Measurements from ENCODE around the gene ZNF557.

The ZNF557 gene

DNA sequence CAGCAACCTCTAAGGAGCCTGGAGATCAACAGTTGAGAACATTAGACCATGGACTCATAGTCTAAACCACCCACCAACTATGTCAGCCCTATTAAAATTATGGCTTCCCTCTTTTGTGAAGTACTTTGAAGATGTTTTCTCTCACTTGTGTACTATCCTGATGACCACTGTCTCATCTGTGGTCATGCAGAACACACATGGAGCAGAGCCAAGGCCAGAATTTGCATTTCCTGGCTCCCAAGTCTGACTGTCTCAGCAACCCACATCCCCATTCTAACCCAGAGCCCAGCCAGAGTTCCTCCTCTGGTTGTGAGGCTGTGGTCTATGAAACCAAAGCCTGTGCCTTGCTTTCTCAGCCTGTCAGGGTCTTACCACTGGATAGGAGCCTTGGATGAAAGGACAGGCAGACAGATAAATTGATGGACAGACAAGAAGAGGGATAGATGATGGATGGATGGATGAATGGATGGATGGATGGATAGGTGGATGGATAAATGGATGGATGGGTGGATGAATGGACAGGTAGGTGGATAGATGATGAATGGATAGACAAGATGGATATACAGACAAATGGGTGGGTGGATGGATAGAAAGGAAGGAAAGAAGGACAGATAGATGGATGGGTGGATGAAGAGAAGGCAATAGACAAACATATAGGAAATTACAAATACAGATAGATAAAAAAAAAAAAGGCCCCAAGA lies 35.4 kb downstream of the ZNF557 start:
- Histone ChIP-seq H3K4me1 (ENCODE audit: control insufficient read depth, insufficient read depth, low read depth, low read length) (no peaks in the 10 kb centered on the region), H3K23ac (ENCODE audit: low read length in 2 of 2) (no peak overlapping the region), H2AFZ (ENCODE audit: low read depth, low read length) (no peak overlapping the region), H2BK5ac (ENCODE audit: low read depth, low read length, poor library complexity, severe bottlenecking) (no peak overlapping the region), H3K4me3 (ENCODE audit: insufficient read depth in 1 of 2, low read depth in 1 of 2, low read length in 2 of 2) (no peak overlapping the region), H4K8ac (ENCODE audit: low read length) (no peak overlapping the region), H3K9me3 (ENCODE audit: control insufficient read depth, low read length) (peaks cover 4% of the 10 kb centered on the region), H3K36me3 (ENCODE audit: control insufficient read depth in 1 of 2, insufficient read depth in 2 of 2, low read depth in 1 of 2, low read length in 2 of 2) (no peaks in the 10 kb centered on the region), H2AK5ac (ENCODE audit: low read length, severe bottlenecking) (no peak overlapping the region), H3K79me1 (replicated peaks; ENCODE audit: low read length, poor library complexity, severe bottlenecking) (no peaks in the 10 kb centered on the region), H2BK15ac (ENCODE audit: low read depth, poor library complexity, severe bottlenecking) (no peak overlapping the region), H3K9ac (ENCODE audit: low read length) (no peak overlapping the region), H2BK120ac (ENCODE audit: low read depth, low read length) (no peak overlapping the region), H3K4me2 (ENCODE audit: low read length, poor library complexity, severe bottlenecking) (no peak overlapping the region), H2BK12ac (ENCODE audit: low read length in 2 of 2) (no peak overlapping the region), H3K27me3 (ENCODE audit: control insufficient read depth in 1 of 2, insufficient read depth in 1 of 2, low read length in 2 of 2) (peaks cover 4 to 8% of the 10 kb centered on the region in 2 experiments), H3K4ac (ENCODE audit: low read depth in 1 of 2, low read length in 2 of 2) (no peak overlapping the region), H3K14ac (ENCODE audit: low read length in 2 of 2) (no peak overlapping the region), H3K27ac (ENCODE audit: low read length, poor library complexity, severe bottlenecking) (no peak overlapping the region), H3K18ac (ENCODE audit: low read depth in 1 of 2, low read length in 2 of 2) (no peak overlapping the region), H4K91ac (ENCODE audit: low read length) (no peak overlapping the region)
- no peak for DNase-seq

DNA sequence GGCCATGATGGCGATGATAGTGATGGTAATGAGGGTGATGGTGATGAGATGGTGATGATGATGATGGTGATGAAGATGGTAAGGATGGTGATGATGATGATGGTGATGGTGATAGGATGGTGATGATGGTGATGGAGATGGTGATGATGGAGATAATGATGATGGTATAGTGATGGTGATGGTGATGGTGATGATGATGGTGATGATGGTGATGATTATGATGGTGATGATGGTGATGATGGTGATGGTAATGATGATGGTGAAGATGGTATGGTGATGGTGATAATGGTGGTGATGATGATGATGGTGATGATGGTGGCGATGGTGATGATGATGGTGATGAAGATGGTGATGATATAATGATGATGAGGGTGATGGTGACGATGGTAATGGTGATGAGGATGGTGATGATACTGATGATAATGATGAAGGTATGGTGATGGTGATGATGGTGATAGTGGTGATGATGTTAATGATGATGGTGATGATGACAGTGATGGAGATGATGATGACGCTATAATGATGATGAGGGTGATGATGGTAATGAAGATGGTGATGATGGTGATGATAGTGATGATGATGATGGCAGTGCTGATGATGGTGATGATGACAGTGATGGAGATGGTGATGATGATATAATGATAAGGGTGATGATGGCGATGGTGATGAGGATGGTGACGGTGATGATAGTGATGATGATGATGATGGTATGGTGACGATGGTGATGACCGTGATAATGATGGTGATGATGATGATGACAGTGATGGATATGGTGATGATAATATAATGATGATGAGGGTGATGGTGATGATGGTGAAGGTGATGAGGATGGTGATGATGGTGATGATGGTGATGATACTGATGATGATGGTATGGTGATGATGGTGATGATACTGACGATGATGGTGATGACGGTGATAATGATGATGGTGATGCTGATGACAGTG lies 37.5 kb downstream of the ZNF557 start:
- WGBS, result 80% methylated on average over 10 of the region's 10 CpGs
- DNase-seq, result no peak
- H2BK120ac ChIP-seq (ENCODE audit: low read depth, low read length), result no peak overlapping the region
- H3K4ac ChIP-seq (ENCODE audit: low read depth in 1 of 2, low read length in 2 of 2), result no peak overlapping the region
- H3K79me1 ChIP-seq (replicated peaks; ENCODE audit: low read length, poor library complexity, severe bottlenecking), result no peaks in the 10 kb centered on the region
- no peaks in the 10 kb centered on the region for H3K36me3 ChIP-seq (ENCODE audit: control insufficient read depth in 1 of 2, insufficient read depth in 2 of 2, low read depth in 1 of 2, low read length in 2 of 2)
- H4K8ac ChIP-seq (ENCODE audit: low read length), result no peak overlapping the region
- no peak overlapping the region for H3K4me3 ChIP-seq (ENCODE audit: insufficient read depth in 1 of 2, low read depth in 1 of 2, low read length in 2 of 2)
- no peak overlapping the region for H3K27ac ChIP-seq (ENCODE audit: low read length, poor library complexity, severe bottlenecking)
- no peak overlapping the region for H2AFZ ChIP-seq (ENCODE audit: low read depth, low read length)
- peaks cover 4 to 8% of the 10 kb centered on the region in 2 experiments for H3K27me3 ChIP-seq (ENCODE audit: control insufficient read depth in 1 of 2, insufficient read depth in 1 of 2, low read length in 2 of 2)
- H4K91ac ChIP-seq (ENCODE audit: low read length), result peak overlapping the region; percentile 18
- H2BK12ac ChIP-seq (ENCODE audit: low read length in 2 of 2), result no peak overlapping the region
- H3K23ac ChIP-seq (ENCODE audit: low read length in 2 of 2), result no peak overlapping the region
- H3K18ac ChIP-seq (ENCODE audit: low read depth in 1 of 2, low read length in 2 of 2), result no peak overlapping the region
- no peak overlapping the region for H2AK5ac ChIP-seq (ENCODE audit: low read length, severe bottlenecking)
- no peak overlapping the region for H3K9ac ChIP-seq (ENCODE audit: low read length)
- H2BK5ac ChIP-seq (ENCODE audit: low read depth, low read length, poor library complexity, severe bottlenecking), result no peak overlapping the region
- no peak overlapping the region for H3K14ac ChIP-seq (ENCODE audit: low read length in 2 of 2)
- H3K4me2 ChIP-seq (ENCODE audit: low read length, poor library complexity, severe bottlenecking), result no peak overlapping the region
- H2BK15ac ChIP-seq (ENCODE audit: low read depth, poor library complexity, severe bottlenecking), result no peak overlapping the region
- peaks cover 4% of the 10 kb centered on the region for H3K9me3 ChIP-seq (ENCODE audit: control insufficient read depth, low read length)
- H3K4me1 ChIP-seq (ENCODE audit: control insufficient read depth, insufficient read depth, low read depth, low read length), result no peaks in the 10 kb centered on the region

DNA sequence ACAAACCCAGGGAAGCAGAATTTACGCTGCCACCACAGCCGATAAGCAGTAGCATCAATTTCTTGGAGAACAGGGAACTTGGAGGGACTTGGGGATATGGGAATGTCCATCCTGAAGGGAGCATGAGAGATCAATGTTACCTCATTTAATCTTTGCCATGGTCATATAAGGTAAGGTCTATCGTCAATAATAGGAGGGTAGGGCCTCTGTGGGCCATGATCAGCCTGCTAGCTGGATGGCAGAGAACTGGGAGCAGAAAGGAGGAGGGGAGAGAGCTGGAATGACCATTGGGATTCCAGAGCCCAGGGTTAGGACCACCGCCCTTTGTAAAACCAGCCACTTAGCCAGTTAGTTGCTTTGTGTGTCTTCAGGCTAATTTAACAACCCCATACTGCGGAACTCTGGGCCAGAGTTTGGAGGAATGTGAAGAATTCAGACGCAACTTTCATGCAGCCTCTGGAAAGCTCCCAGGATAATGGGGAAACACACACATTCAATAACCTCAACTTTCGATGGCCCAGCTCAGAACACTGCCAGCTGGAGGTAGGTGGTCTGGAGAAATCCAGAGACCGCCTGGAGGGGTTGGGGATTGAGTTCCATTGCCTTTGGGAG lies 40.3 kb downstream of the ZNF557 start:
- H3K4me2 ChIP-seq (ENCODE audit: low read length, poor library complexity, severe bottlenecking), result no peak overlapping the region
- H2BK5ac ChIP-seq (ENCODE audit: low read depth, low read length, poor library complexity, severe bottlenecking), result no peak overlapping the region
- no peak overlapping the region for H3K9ac ChIP-seq (ENCODE audit: low read length)
- 81% methylated on average over 4 of the region's 8 CpGs for WGBS
- no peak overlapping the region for H3K4ac ChIP-seq (ENCODE audit: low read depth in 1 of 2, low read length in 2 of 2)
- no peak overlapping the region for H2BK120ac ChIP-seq (ENCODE audit: low read depth, low read length)
- peaks cover 0 to 4% of the 10 kb centered on the region in 2 experiments for H3K27me3 ChIP-seq (ENCODE audit: control insufficient read depth in 1 of 2, insufficient read depth in 1 of 2, low read length in 2 of 2)
- no peak overlapping the region for H3K4me3 ChIP-seq (ENCODE audit: insufficient read depth in 1 of 2, low read depth in 1 of 2, low read length in 2 of 2)
- no peak overlapping the region for H3K14ac ChIP-seq (ENCODE audit: low read length in 2 of 2)
- no peak overlapping the region for H4K8ac ChIP-seq (ENCODE audit: low read length)
- no peak overlapping the region for H2AFZ ChIP-seq (ENCODE audit: low read depth, low read length)
- H2BK15ac ChIP-seq (ENCODE audit: low read depth, poor library complexity, severe bottlenecking), result no peak overlapping the region
- H2AK5ac ChIP-seq (ENCODE audit: low read length, severe bottlenecking), result no peak overlapping the region
- H2BK12ac ChIP-seq (ENCODE audit: low read length in 2 of 2), result no peak overlapping the region
- no peak overlapping the region for H3K27ac ChIP-seq (ENCODE audit: low read length, poor library complexity, severe bottlenecking)
- no peak overlapping the region for H4K91ac ChIP-seq (ENCODE audit: low read length)
- no peaks in the 10 kb centered on the region for H3K36me3 ChIP-seq (ENCODE audit: control insufficient read depth in 1 of 2, insufficient read depth in 2 of 2, low read depth in 1 of 2, low read length in 2 of 2)
- H3K18ac ChIP-seq (ENCODE audit: low read depth in 1 of 2, low read length in 2 of 2), result no peak overlapping the region
- no peaks in the 10 kb centered on the region for H3K4me1 ChIP-seq (ENCODE audit: control insufficient read depth, insufficient read depth, low read depth, low read length)
- H3K23ac ChIP-seq (ENCODE audit: low read length in 2 of 2), result no peak overlapping the region
- H3K9me3 ChIP-seq (ENCODE audit: control insufficient read depth, low read length), result peaks cover 4% of the 10 kb centered on the region
- no peak for DNase-seq
- no peaks in the 10 kb centered on the region for H3K79me1 ChIP-seq (replicated peaks; ENCODE audit: low read length, poor library complexity, severe bottlenecking)

DNA sequence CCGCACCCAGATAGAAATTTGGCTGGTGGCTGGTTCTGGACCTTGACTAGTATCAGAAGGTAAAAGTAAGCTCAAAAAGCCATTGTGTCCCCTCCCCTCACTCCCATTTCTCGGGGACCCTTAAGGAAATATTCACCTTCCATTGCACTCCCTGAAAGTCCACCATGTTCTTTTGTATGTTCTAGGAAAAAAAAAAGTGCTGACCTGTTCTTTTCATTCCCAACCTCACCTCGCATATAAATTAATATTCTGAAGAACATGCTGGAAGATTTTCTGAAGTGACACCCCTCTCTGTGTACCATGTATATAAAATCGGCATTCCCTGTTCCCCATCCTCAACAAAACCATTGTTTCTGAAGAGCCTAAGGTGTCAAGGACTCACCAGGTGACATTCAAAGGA lies 43.2 kb downstream of the ZNF557 start:
- no peak overlapping the region for H4K91ac ChIP-seq (ENCODE audit: low read length)
- 74% methylated on average over 4 of the region's 4 CpGs for WGBS
- no peak overlapping the region for H3K23ac ChIP-seq (ENCODE audit: low read length in 2 of 2)
- H2BK15ac ChIP-seq (ENCODE audit: low read depth, poor library complexity, severe bottlenecking), result no peak overlapping the region
- H3K27me3 ChIP-seq (ENCODE audit: control insufficient read depth in 1 of 2, insufficient read depth in 1 of 2, low read length in 2 of 2), result no peaks in the 10 kb centered on the region
- no peak overlapping the region for H3K27ac ChIP-seq (ENCODE audit: low read length, poor library complexity, severe bottlenecking)
- H2BK5ac ChIP-seq (ENCODE audit: low read depth, low read length, poor library complexity, severe bottlenecking), result no peak overlapping the region
- H3K4ac ChIP-seq (ENCODE audit: low read depth in 1 of 2, low read length in 2 of 2), result no peak overlapping the region
- H3K9me3 ChIP-seq (ENCODE audit: control insufficient read depth, low read length), result peaks cover 4% of the 10 kb centered on the region
- no peaks in the 10 kb centered on the region for H3K4me1 ChIP-seq (ENCODE audit: control insufficient read depth, insufficient read depth, low read depth, low read length)
- no peaks in the 10 kb centered on the region for H3K79me1 ChIP-seq (replicated peaks; ENCODE audit: low read length, poor library complexity, severe bottlenecking)
- H3K4me3 ChIP-seq (ENCODE audit: insufficient read depth in 1 of 2, low read depth in 1 of 2, low read length in 2 of 2), result no peak overlapping the region
- H4K8ac ChIP-seq (ENCODE audit: low read length), result no peak overlapping the region
- H2AK5ac ChIP-seq (ENCODE audit: low read length, severe bottlenecking), result no peak overlapping the region
- no peak overlapping the region for H3K9ac ChIP-seq (ENCODE audit: low read length)
- DNase-seq, result no peak
- H3K36me3 ChIP-seq (ENCODE audit: control insufficient read depth in 1 of 2, insufficient read depth in 2 of 2, low read depth in 1 of 2, low read length in 2 of 2), result peaks cover 6 to 14% of the 10 kb centered on the region in 2 experiments
- H2BK12ac ChIP-seq (ENCODE audit: low read length in 2 of 2), result no peak overlapping the region
- H3K4me2 ChIP-seq (ENCODE audit: low read length, poor library complexity, severe bottlenecking), result no peak overlapping the region
- no peak overlapping the region for H2BK120ac ChIP-seq (ENCODE audit: low read depth, low read length)
- no peak overlapping the region for H2AFZ ChIP-seq (ENCODE audit: low read depth, low read length)
- H3K14ac ChIP-seq (ENCODE audit: low read length in 2 of 2), result no peak overlapping the region
- no peak overlapping the region for H3K18ac ChIP-seq (ENCODE audit: low read depth in 1 of 2, low read length in 2 of 2)

All from mesenchymal stem cell (in vitro differentiated cells and primary cell).